H1 (cell line): ENCODE data around the gene DAND5. TPM values are rescaled to one million over a fixed set of nuclear protein-coding genes. Genes with fewer than 3 reads are reported as not detected.

Source experiments
- CTCF ChIA-PET: fragments of 300-600 bp; sonication (Branson Sonifier 250); formaldehyde crosslinking; loops from one replicate; lab custom pipeline; 2021; ENCODE audit not compliant: partially characterized antibody; lab: Charles Lee
- POLR2A ChIA-PET: fragments of 300-600 bp; sonication (Branson Sonifier 250); formaldehyde crosslinking; loops from one replicate; lab custom pipeline; 2021; ENCODE audit warnings: inconsistent platforms; ENCODE audit not compliant: partially characterized antibody; lab: Charles Lee
- DNase-seq, 2 experiments: peaks; one replicate each; pipeline versions ENCODE4 v3.0.0 to v3.0.0-alpha.2; 2010 to 2022; ENCODE audit warnings: low spot score in 2 of 2, low read depth in 1 of 2, mixed read lengths in 1 of 2
- FAIRE-seq: peaks from 2 replicates; lab custom pipeline; 2011; peaks lifted over from hg19 to GRCh38; lab: Jason Lieb, UNC
- H2AFZ ChIP-seq: 2 replicates; pipeline ENCODE4 v1.8.1; 2012; ENCODE audit warnings: low read length, inconsistent platforms
- H2AK5ac ChIP-seq: 2 replicates; pipeline ENCODE4 v1.6.1; 2013; ENCODE audit warnings: low read depth, low read length
- H2BK120ac ChIP-seq: replicated peaks from 2 replicates; pipeline ENCODE3; 2013; ENCODE audit warnings: low read depth, low read length, inconsistent platforms
- H2BK12ac ChIP-seq: 2 replicates; pipeline ENCODE4 v1.6.1; 2013; ENCODE audit warnings: low read depth, low read length
- H2BK15ac ChIP-seq: 2 replicates; pipeline ENCODE4 v1.6.1; 2013; ENCODE audit warnings: low read length
- H2BK20ac ChIP-seq: 2 replicates; pipeline ENCODE4 v1.6.1; 2013; ENCODE audit warnings: low read length
- H2BK5ac ChIP-seq: 2 replicates; pipeline ENCODE4 v1.6.1; 2013; ENCODE audit warnings: low read depth, low read length
- H3K14ac ChIP-seq: 2 replicates; pipeline ENCODE4 v1.6.1; 2013; ENCODE audit warnings: inconsistent platforms; ENCODE audit not compliant: insufficient read length
- H3K18ac ChIP-seq: 2 replicates; pipeline ENCODE4 v1.6.1; 2013; ENCODE audit warnings: low read length; ENCODE audit errors: extremely low read depth
- H3K23ac ChIP-seq: 2 replicates; pipeline ENCODE4 v1.6.1; 2013; ENCODE audit warnings: inconsistent platforms; ENCODE audit not compliant: insufficient read length
- H3K23me2 ChIP-seq: 2 replicates; pipeline ENCODE4 v1.6.1; 2013; ENCODE audit warnings: low read depth, low read length
- H3K27ac ChIP-seq: 2 replicates; pipeline ENCODE4 v1.6.1; 2011; ENCODE audit warnings: low read depth, low read length, inconsistent platforms
- H3K27me3 ChIP-seq, 4 experiments: replicated peaks in 1 of 4; 1 replicate in 1 of 4; 2 replicates in 3 of 4; pipeline versions ENCODE4 v1.6.1 to v1.8.1; 2011 to 2013; ENCODE audit warnings: low read length in 3 of 4, mild to moderate bottlenecking in 3 of 4, inconsistent platforms in 2 of 4, mixed read lengths in 2 of 4, moderate library complexity in 1 of 4; ENCODE audit not compliant: control insufficient read depth in 3 of 4, insufficient read depth in 3 of 4; ENCODE audit errors: extremely low read depth in 1 of 4
- H3K36me3 ChIP-seq, 4 experiments: 2 replicates each; pipeline versions ENCODE4 v1.6.1 to v1.8.1; 2011 to 2013; ENCODE audit warnings: mild to moderate bottlenecking in 4 of 4, low read length in 3 of 4, moderate library complexity in 2 of 4, control low read depth in 1 of 4, inconsistent platforms in 1 of 4; ENCODE audit not compliant: insufficient read depth in 4 of 4, control insufficient read depth in 2 of 4
- H3K4ac ChIP-seq: replicated peaks from 2 replicates; pipeline ENCODE3; 2013; ENCODE audit warnings: low read length, low read depth, mixed read lengths, inconsistent platforms; ENCODE audit not compliant: insufficient read length
- H3K4me1 ChIP-seq, 4 experiments: replicated peaks in 1 of 4; 1 replicate in 1 of 4; 2 replicates in 3 of 4; pipeline versions ENCODE4 v1.6.1 to v1.8.1; 2011 to 2013; ENCODE audit warnings: low read length in 3 of 4, inconsistent platforms in 2 of 4, mixed read lengths in 1 of 4; ENCODE audit not compliant: insufficient read depth in 4 of 4, control insufficient read depth in 3 of 4
- H3K4me2 ChIP-seq, 2 experiments: 2 replicates each; pipeline versions ENCODE4 v1.6.1 to v1.8.1; 2011 to 2013; ENCODE audit warnings: low read depth in 2 of 2, low read length in 2 of 2, control low read depth in 1 of 2, inconsistent platforms in 1 of 2, mild to moderate bottlenecking in 1 of 2; ENCODE audit not compliant: insufficient read depth in 1 of 2
- H3K4me3 ChIP-seq, 4 experiments: fragments of 200-600, 300-600 bp in 1 of 4; sonication (generic), shearing (Covaris generic), sonication (Bioruptor Twin) in 1 of 4; 2 replicates each; pipeline versions ENCODE4 v1.5.1 to v1.8.1; 2011 to 2016; ENCODE audit warnings: low read length in 4 of 4, low read depth in 3 of 4, control low read depth in 2 of 4, inconsistent platforms in 2 of 4, mild to moderate bottlenecking in 2 of 4, mixed read lengths in 1 of 4, moderate library complexity in 1 of 4; ENCODE audit not compliant: insufficient read depth in 2 of 4; ENCODE audit errors: extremely low read depth in 1 of 4
- H3K56ac ChIP-seq: replicated peaks from 2 replicates; pipeline ENCODE3; 2013; ENCODE audit warnings: low read depth, mild to moderate bottlenecking, mixed read lengths, low read length, inconsistent platforms; ENCODE audit not compliant: insufficient read length
- H3K79me1 ChIP-seq: 2 replicates; pipeline ENCODE4 v1.6.1; 2013; ENCODE audit warnings: low read depth, low read length, control low read depth
- H3K79me2 ChIP-seq, 2 experiments: 2 replicates each; pipeline versions ENCODE4 v1.6.1 to v1.8.1; 2012 to 2013; ENCODE audit warnings: low read length in 2 of 2, mild to moderate bottlenecking in 2 of 2, inconsistent platforms in 1 of 2; ENCODE audit not compliant: insufficient read depth in 2 of 2, control insufficient read depth in 1 of 2
- H3K9ac ChIP-seq, 4 experiments: replicated peaks in 1 of 4; 1 replicate in 1 of 4; 2 replicates in 3 of 4; pipeline versions ENCODE4 v1.6.1 to v1.8.1; 2011 to 2013; ENCODE audit warnings: low read depth in 3 of 4, low read length in 3 of 4, control low read depth in 2 of 4, mild to moderate bottlenecking in 2 of 4, moderate library complexity in 2 of 4, inconsistent platforms in 1 of 4; ENCODE audit errors: extremely low read depth in 1 of 4
- H3K9me3 ChIP-seq, 2 experiments: 2 replicates each; pipeline versions ENCODE4 v1.6.1 to v1.8.1; 2012 to 2013; ENCODE audit warnings: mild to moderate bottlenecking in 2 of 2, moderate library complexity in 2 of 2, control low read depth in 1 of 2, inconsistent platforms in 1 of 2, low read depth in 1 of 2, low read length in 1 of 2, mixed read lengths in 1 of 2; ENCODE audit not compliant: insufficient read depth in 2 of 2
- H4K20me1 ChIP-seq, 2 experiments: replicated peaks in 1 of 2; 2 replicates each; pipeline versions ENCODE3 to v1.8.1; 2011 to 2013; ENCODE audit warnings: inconsistent platforms in 2 of 2, low read length in 2 of 2, mild to moderate bottlenecking in 1 of 2; ENCODE audit not compliant: insufficient read depth in 2 of 2, control insufficient read depth in 1 of 2
- H4K5ac ChIP-seq: 2 replicates; pipeline ENCODE4 v1.6.1; 2013; ENCODE audit warnings: low read length, low read depth, mixed read lengths, inconsistent platforms; ENCODE audit not compliant: insufficient read length
- H4K8ac ChIP-seq: 2 replicates; pipeline ENCODE4 v1.8.0; 2013; ENCODE audit warnings: mild to moderate bottlenecking, moderate library complexity, low read length, inconsistent platforms; ENCODE audit not compliant: insufficient read depth; ENCODE audit errors: extremely low read depth
- H4K91ac ChIP-seq: replicated peaks from 2 replicates; pipeline ENCODE3; 2013; ENCODE audit warnings: low read length, mixed read lengths, inconsistent platforms; ENCODE audit not compliant: insufficient read length
- BRCA1 ChIP-seq: IDR thresholded peaks from 2 replicates; pipeline ENCODE4 v1.6.1; 2012; ENCODE audit warnings: low read depth, low read length, improper control_type of control experiment
- CBX8 ChIP-seq: fragments of 300-800, 300-1000 bp; sonication (generic); IDR thresholded peaks from 2 replicates; pipeline ENCODE4 v1.7.1; 2016; ENCODE audit warnings: low read depth, low read length, borderline replicate concordance
- CTBP2 ChIP-seq: IDR thresholded peaks from 2 replicates; pipeline ENCODE4 v1.7.0; 2011; ENCODE audit warnings: borderline replicate concordance, mild to moderate bottlenecking, moderate library complexity, mixed read lengths, low read length; ENCODE audit not compliant: insufficient read depth, insufficient read length
- EGR1 ChIP-seq: IDR thresholded peaks from 2 replicates; pipeline ENCODE4 v1.6.1; 2011; ENCODE audit warnings: low read depth, low read length, borderline replicate concordance
- POLR2A ChIP-seq, 2 experiments: IDR thresholded peaks; 1 replicate in 1 of 2; 2 replicates in 1 of 2; pipeline ENCODE4 v1.6.1; 2011; ENCODE audit warnings: low read depth in 2 of 2, low read length in 2 of 2, mild to moderate bottlenecking in 2 of 2; ENCODE audit errors: control extremely low read depth in 1 of 2
- POU5F1 ChIP-seq: IDR thresholded peaks from 2 replicates; pipeline ENCODE4 v1.6.1; 2011; ENCODE audit warnings: low read depth, mild to moderate bottlenecking, low read length, moderate library complexity
- RFX5 ChIP-seq: IDR thresholded peaks from 2 replicates; pipeline ENCODE4 v1.6.1; 2011; ENCODE audit warnings: low read depth, low read length, improper control_type of control experiment, borderline replicate concordance
- SIN3A ChIP-seq, 2 experiments: IDR thresholded peaks in 1 of 2; conservative IDR thresholded peaks in 1 of 2; 2 replicates each; pipeline ENCODE4 v1.6.1; 2011 to 2012; ENCODE audit warnings: low read length in 2 of 2, improper control_type of control experiment in 1 of 2, low read depth in 1 of 2, mild to moderate bottlenecking in 1 of 2
- SUZ12 ChIP-seq: fragments of 200-600 bp; sonication (generic); IDR thresholded peaks from 2 replicates; pipeline ENCODE4 v1.6.1; 2012; ENCODE audit warnings: mild to moderate bottlenecking, inconsistent platforms, low read length, moderate library complexity, mixed read lengths
- WGBS, 2 experiments: shearing (Covaris generic) in 1 of 2; methylation state at CpG; one replicate each; pipeline versions ENCODE4 v1.1.6 to v1.1.7; 2013 to 2015; ENCODE audit warnings: low lambda C conversion rate in 2 of 2, mixed read lengths in 2 of 2, inconsistent platforms in 1 of 2, low coverage in 1 of 2, missing lambda C conversion rate in 1 of 2; ENCODE audit not compliant: insufficient replicate concordance in 2 of 2, insufficient coverage in 1 of 2, insufficient read length in 1 of 2; ENCODE audit errors: extremely low coverage in 1 of 2, missing lambda C conversion rate in 1 of 2; 5-methylcytosine and 5-hydroxymethylcytosine counted together
- polyA plus RNA-seq, 7 experiments: library from polyadenylated mRNA; depleted of rRNA in 3 of 7; stranded (reverse) in 5 of 7; unstranded in 2 of 7; fragments of >200 nt in 5 of 7; fragments of 200-250 nt in 2 of 7; gene quantifications; 1 replicate in 5 of 7; 2 replicates in 1 of 7; 4 replicates in 1 of 7; pipeline versions ENCODE4 v1.2.1 to v1.2.3, GENCODE V29; 2011 to 2013; ENCODE audit warnings: missing spikeins in 2 of 7, mixed read lengths in 2 of 7
- total RNA-seq: library from RNA; stranded (reverse); fragmentation: NEBNext Ultra II Directional; extraction: Animal tissue kit (Norgen Biotek cat#: 25700); gene quantifications from 2 replicates; pipeline ENCODE4 v1.2.1, GENCODE V29; 2021
- TF ChIP-seq, protein P1 (sequence below): IDR thresholded peaks from 2 replicates; pipeline ENCODE4 v1.6.1; 2012; ENCODE audit warnings: low read length, inconsistent platforms

The DAND5 gene
- total and polyA plus RNA-seq, 2 of the 8 experiments (the other 6 are each of a cell fraction or from before 2014, with no cell fraction given), result 0.14 to 0.17 TPM

GRCh38 chr19:12922959-12923358 is 46.4 kb upstream of the DAND5 start:
- Histone ChIP-seq H3K79me1 (no peaks in the 10 kb centered on the region), H3K56ac (no peak overlapping the region), H3K9ac (no peak overlapping the region), H3K18ac (no peak overlapping the region), H3K4ac (no peak overlapping the region), H2BK15ac (no peak overlapping the region), H4K5ac (no peak overlapping the region), H3K23me2 (no peaks in the 10 kb centered on the region), H2BK12ac (no peak overlapping the region), H3K9me3 (peaks cover 2 to 9% of the 10 kb centered on the region in 2 experiments; a peak in 1 of 4 replicates), H3K4me1 (peaks cover 0 to 2% (median 0%) of the 10 kb centered on the region in 4 experiments; a peak in 1 of 7 replicates), H2AK5ac (no peak overlapping the region), H3K23ac (no peak overlapping the region), H3K14ac (no peak overlapping the region), H3K27ac (no peak overlapping the region), H3K79me2 (no peaks in the 10 kb centered on the region), H4K91ac (no peak overlapping the region), H4K8ac (no peak overlapping the region), H3K36me3 (peaks cover 25 to 55% (median 38%) of the 10 kb centered on the region in 4 experiments; a peak in 7 of 8 replicates), H2BK120ac (no peak overlapping the region), H2AFZ (no peak overlapping the region), H4K20me1 (peaks cover 0 to 3% of the 10 kb centered on the region in 2 experiments), H3K27me3 (peaks cover 6 to 11% (median 10%) of the 10 kb centered on the region in 4 experiments), H3K4me3 (no peak overlapping the region), H2BK20ac (no peak overlapping the region), H3K4me2 (no peak overlapping the region), H2BK5ac (no peak overlapping the region)
- POLR2A ChIA-PET, result interaction anchor here (0.6 to 13.9 kb wide), 6 partner anchors 10 to 50 kb away, joined by 4 to 180 read pairs (median 10); partner anchors contain the start of genes CALR, FARSA and GCDH
- no peak for FAIRE-seq
- TF ChIP-seq CBX8, result no peak
- TF ChIP-seq, protein P1, sequence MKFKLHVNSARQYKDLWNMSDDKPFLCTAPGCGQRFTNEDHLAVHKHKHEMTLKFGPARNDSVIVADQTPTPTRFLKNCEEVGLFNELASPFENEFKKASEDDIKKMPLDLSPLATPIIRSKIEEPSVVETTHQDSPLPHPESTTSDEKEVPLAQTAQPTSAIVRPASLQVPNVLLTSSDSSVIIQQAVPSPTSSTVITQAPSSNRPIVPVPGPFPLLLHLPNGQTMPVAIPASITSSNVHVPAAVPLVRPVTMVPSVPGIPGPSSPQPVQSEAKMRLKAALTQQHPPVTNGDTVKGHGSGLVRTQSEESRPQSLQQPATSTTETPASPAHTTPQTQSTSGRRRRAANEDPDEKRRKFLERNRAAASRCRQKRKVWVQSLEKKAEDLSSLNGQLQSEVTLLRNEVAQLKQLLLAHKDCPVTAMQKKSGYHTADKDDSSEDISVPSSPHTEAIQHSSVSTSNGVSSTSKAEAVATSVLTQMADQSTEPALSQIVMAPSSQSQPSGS, result no peak
- TF ChIP-seq CTBP2, result no peak
- TF ChIP-seq BRCA1, result no peak
- no peak for TF ChIP-seq RFX5
- no peak for TF ChIP-seq POLR2A (IDR thresholded peaks at IDR 0.05; ENCODE audit: control extremely low read depth in 1 of 2, low read depth in 2 of 2, low read length in 2 of 2)
- no peak for TF ChIP-seq EGR1
- no peak for TF ChIP-seq POU5F1
- TF ChIP-seq SIN3A (conservative IDR thresholded peaks at IDR 0.05 in 1 of 2, IDR thresholded peaks at IDR 0.05 in 1 of 2; ENCODE audit: low read depth in 1 of 2, low read length in 2 of 2), result no peak
- no peak for TF ChIP-seq SUZ12
- CTCF ChIA-PET, result interaction anchor here (1.2 kb wide), 1 partner anchor 38 kb away, joined by 5 read pairs; no protein-coding TSS in a partner anchor
- 98% methylated on average over 4 of the region's 4 CpGs; no CpG with 5 or more reads in 1 of the 2 experiments for WGBS, 2 experiments
- DNase-seq, result no peak
